HepG2 (cell line): ENCODE measurements around the gene SLC24A2. TPM values are rescaled to one million over a fixed set of nuclear protein-coding genes. Genes with fewer than 3 reads are reported as not detected.

ENCODE experiments used
- ELK4 ChIP-seq: sonication (generic); formaldehyde crosslinking; IDR thresholded peaks from 2 replicates; pipeline ENCODE4 v1.9.0; 2021; ENCODE audit warnings: missing genetic modification reagents, borderline replicate concordance
- EZH2 ChIP-seq: conservative IDR thresholded peaks from 2 replicates; pipeline ENCODE4 v1.6.1; 2012; ENCODE audit warnings: mild to moderate bottlenecking, low read depth, low read length, moderate library complexity
- GABPA ChIP-seq, 2 experiments: IDR thresholded peaks; 2 replicates each; pipeline ENCODE4 v1.6.1; 2011 to 2016; ENCODE audit warnings: low read depth in 2 of 2, low read length in 1 of 2, missing biosample characterization in 1 of 2, missing genetic modification characterization in 1 of 2
- HBP1 ChIP-seq: IDR thresholded peaks from 2 replicates; pipeline ENCODE4 v1.6.1; 2016; ENCODE audit warnings: low read depth, control low read depth
- MIER3 ChIP-seq: IDR thresholded peaks from 2 replicates; pipeline ENCODE4 v1.6.1; 2016; ENCODE audit warnings: missing compliant biosample characterization, borderline replicate concordance
- MTF1 ChIP-seq: sonication (generic); formaldehyde crosslinking; IDR thresholded peaks from 2 replicates; pipeline ENCODE4 v1.5.0; 2020; ENCODE audit warnings: missing genetic modification reagents
- RNF219 ChIP-seq: sonication (generic); formaldehyde crosslinking; IDR thresholded peaks from 2 replicates; pipeline ENCODE4 v1.5.0; 2020; ENCODE audit warnings: mild to moderate bottlenecking, missing genetic modification reagents
- ZNF496 ChIP-seq: sonication (generic); formaldehyde crosslinking; IDR thresholded peaks from 2 replicates; pipeline ENCODE4 v1.8.1; 2023; ENCODE audit warnings: mild to moderate bottlenecking, moderate library complexity, missing genetic modification reagents; ENCODE audit not compliant: insufficient replicate concordance
- polyA plus RNA-seq, 8 experiments: library from polyadenylated mRNA; depleted of rRNA in 3 of 8; stranded (reverse) in 7 of 8; unstranded in 1 of 8; fragments of >200 nt; fragmentation: Illumina TruSeq in 4 of 8; extraction: Trizol in 4 of 8; gene quantifications; 2 replicates each; pipeline versions ENCODE4 v1.2.1 to v1.2.3, GENCODE V29; 2011 to 2016; ENCODE audit warnings: low read depth in 4 of 8, missing spikeins in 1 of 8, mixed read lengths in 1 of 8; ENCODE audit not compliant: insufficient read depth in 1 of 8
- total RNA-seq, 5 experiments: library from RNA; depleted of rRNA; stranded (reverse); fragments of >200 nt; fragmentation: Illumina TruSeq; extraction: Trizol; gene quantifications; 2 replicates each; pipeline ENCODE4 v1.2.3, GENCODE V29; 2016; ENCODE audit warnings: low read depth in 1 of 5
- TF ChIP-seq, protein P1 (sequence below): sonication (generic); formaldehyde crosslinking; IDR thresholded peaks from 2 replicates; pipeline ENCODE4 v1.5.0; 2020; ENCODE audit warnings: mild to moderate bottlenecking, missing genetic modification reagents

The SLC24A2 gene
- total and polyA plus RNA-seq, 2 of the 13 experiments (the other 11 are each of a cell fraction or from before 2014, with no cell fraction given) = under 0.01 TPM; not detected in 1

DNA sequence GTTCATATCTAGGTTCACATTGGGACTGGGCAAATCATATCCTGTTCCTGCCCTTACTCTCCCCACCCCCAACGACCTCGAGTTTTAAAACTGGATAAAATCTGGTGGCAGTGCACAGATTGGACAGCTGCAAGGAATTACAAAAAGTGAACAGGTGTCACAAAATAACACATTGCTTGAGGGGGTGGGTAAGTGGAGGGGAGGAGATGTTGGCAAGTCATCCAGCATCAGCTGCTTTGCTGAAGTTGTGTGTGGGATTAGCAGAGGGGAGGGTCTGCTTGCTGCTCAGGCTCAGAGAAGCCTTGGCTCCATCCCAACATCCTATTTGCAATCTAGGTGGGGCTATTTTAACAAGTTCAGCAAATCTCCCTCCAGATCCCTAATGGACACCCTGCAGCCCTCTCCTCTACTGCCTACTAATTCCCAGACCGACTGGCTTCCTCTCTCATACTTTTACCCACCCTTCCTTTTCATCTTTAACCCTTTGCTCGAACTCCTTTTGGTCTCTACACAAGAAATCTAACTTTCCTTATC is 39.8 kb upstream of the SLC24A2 start (continued):
- TF ChIP-seq RNF219 (CRISPR knock-in tag) = no peak
- TF ChIP-seq ZNF496 (CRISPR knock-in tag) = no peak
- TF ChIP-seq, protein P1, sequence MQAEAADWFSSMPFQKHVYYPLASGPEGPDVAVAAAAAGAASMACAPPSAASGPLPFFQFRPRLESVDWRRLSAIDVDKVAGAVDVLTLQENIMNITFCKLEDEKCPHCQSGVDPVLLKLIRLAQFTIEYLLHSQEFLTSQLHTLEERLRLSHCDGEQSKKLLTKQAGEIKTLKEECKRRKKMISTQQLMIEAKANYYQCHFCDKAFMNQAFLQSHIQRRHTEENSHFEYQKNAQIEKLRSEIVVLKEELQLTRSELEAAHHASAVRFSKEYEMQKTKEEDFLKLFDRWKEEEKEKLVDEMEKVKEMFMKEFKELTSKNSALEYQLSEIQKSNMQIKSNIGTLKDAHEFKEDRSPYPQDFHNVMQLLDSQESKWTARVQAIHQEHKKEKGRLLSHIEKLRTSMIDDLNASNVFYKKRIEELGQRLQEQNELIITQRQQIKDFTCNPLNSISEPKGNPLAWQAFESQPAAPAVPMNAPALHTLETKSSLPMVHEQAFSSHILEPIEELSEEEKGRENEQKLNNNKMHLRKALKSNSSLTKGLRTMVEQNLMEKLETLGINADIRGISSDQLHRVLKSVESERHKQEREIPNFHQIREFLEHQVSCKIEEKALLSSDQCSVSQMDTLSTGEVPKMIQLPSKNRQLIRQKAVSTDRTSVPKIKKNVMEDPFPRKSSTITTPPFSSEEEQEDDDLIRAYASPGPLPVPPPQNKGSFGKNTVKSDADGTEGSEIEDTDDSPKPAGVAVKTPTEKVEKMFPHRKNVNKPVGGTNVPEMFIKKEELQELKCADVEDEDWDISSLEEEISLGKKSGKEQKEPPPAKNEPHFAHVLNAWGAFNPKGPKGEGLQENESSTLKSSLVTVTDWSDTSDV (CRISPR knock-in tag) = no peak
- no peak for TF ChIP-seq HBP1 (CRISPR knock-in tag)
- TF ChIP-seq MIER3 (CRISPR knock-in tag) = no peak
- TF ChIP-seq GABPA (IDR thresholded peaks at IDR 0.05; ENCODE audit: low read depth, low read length) = no peak
- TF ChIP-seq GABPA (CRISPR knock-in tag; IDR thresholded peaks at IDR 0.05; ENCODE audit: low read depth) = no peak
- no peak for TF ChIP-seq ELK4 (CRISPR knock-in tag)
- TF ChIP-seq MTF1 (CRISPR knock-in tag) = no peak
- TF ChIP-seq EZH2 = no peak
